Measurements from ENCODE around the gene SNX25.
"Not testable (repeated sequence)": the region's sequence is repeated elsewhere in the genome, so short reads cannot be mapped to it uniquely, and the experiment has no call there.

DNA sequence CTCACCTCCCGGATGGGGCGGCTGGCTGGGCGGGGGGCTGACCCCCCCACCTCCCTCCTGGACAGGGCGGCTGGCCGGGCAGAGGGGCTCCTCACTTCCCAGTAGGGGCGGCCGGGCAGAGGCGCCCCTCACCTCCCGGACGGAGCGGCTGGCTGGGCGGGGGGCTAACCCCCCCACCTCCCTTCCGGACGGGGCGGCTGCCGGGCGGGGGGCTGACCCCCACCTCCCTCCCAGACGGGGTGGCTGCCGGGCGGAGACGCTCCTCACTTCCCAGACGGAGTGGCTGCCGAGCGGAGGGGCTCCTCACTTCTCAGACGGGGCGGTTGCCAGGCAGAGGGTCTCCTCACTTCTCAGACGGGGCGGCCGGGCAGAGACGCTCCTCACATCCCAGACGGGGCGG is 31.1 kb downstream of the SNX25 start:
- TF ChIP-seq POLR2AphosphoS5, POLR2A (IDR thresholded peaks at IDR 0.05): not testable (repeated sequence)
- TF ChIP-seq, protein P1, sequence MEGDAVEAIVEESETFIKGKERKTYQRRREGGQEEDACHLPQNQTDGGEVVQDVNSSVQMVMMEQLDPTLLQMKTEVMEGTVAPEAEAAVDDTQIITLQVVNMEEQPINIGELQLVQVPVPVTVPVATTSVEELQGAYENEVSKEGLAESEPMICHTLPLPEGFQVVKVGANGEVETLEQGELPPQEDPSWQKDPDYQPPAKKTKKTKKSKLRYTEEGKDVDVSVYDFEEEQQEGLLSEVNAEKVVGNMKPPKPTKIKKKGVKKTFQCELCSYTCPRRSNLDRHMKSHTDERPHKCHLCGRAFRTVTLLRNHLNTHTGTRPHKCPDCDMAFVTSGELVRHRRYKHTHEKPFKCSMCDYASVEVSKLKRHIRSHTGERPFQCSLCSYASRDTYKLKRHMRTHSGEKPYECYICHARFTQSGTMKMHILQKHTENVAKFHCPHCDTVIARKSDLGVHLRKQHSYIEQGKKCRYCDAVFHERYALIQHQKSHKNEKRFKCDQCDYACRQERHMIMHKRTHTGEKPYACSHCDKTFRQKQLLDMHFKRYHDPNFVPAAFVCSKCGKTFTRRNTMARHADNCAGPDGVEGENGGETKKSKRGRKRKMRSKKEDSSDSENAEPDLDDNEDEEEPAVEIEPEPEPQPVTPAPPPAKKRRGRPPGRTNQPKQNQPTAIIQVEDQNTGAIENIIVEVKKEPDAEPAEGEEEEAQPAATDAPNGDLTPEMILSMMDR (IDR thresholded peaks at IDR 0.05): not testable (repeated sequence)

Measured in stomach (tissue), 4 donors.